ENCODE measurements around the gene OTUD7B. TPM values are rescaled to one million over a fixed set of nuclear protein-coding genes. Genes with fewer than 3 reads are reported as not detected.

OTUD7B gene
- total and polyA plus RNA-seq, 2 of the 8 experiments (the other 6 are each of a cell fraction or from before 2014, with no cell fraction given), result 4.2 to 21.5 TPM

GRCh38 chr1:149914545-149914944 is 96.0 kb downstream of the OTUD7B start:
- Histone ChIP-seq H2BK15ac (ENCODE audit: low read length) (no peak overlapping the region), H3K4me3 (ENCODE audit: extremely low read depth in 1 of 4, insufficient read depth in 2 of 4, low read depth in 3 of 4, low read length in 4 of 4) (no peak overlapping the region), H3K4ac (replicated peaks; ENCODE audit: insufficient read length, low read depth, low read length) (no peak overlapping the region), H4K8ac (ENCODE audit: extremely low read depth, insufficient read depth, low read length) (no peak overlapping the region), H3K9ac (replicated peaks in 1 of 4; ENCODE audit: extremely low read depth in 1 of 4, low read depth in 3 of 4, low read length in 3 of 4) (no peak overlapping the region), H2AK5ac (ENCODE audit: low read depth, low read length) (no peak overlapping the region), H3K23me2 (ENCODE audit: low read depth, low read length) (peaks cover 10% of the 10 kb centered on the region; the same call in 1 of the 2 replicates), H3K27me3 (replicated peaks in 1 of 4; ENCODE audit: control insufficient read depth in 3 of 4, extremely low read depth in 1 of 4, insufficient read depth in 3 of 4, low read length in 3 of 4) (no peaks in the 10 kb centered on the region), H4K5ac (ENCODE audit: insufficient read length, low read depth, low read length) (no peak overlapping the region), H3K9me3 (ENCODE audit: insufficient read depth in 2 of 2, low read depth in 1 of 2, low read length in 1 of 2) (no peaks in the 10 kb centered on the region), H3K79me1 (ENCODE audit: low read depth, low read length) (peaks cover 15% of the 10 kb centered on the region), H3K36me3 (ENCODE audit: control insufficient read depth in 2 of 4, insufficient read depth in 4 of 4, low read length in 3 of 4) (peaks cover 4 to 27% (median 10%) of the 10 kb centered on the region in 4 experiments; a peak in 5 of 8 replicates), H2BK120ac (replicated peaks; ENCODE audit: low read depth, low read length) (no peak overlapping the region), H3K27ac (ENCODE audit: low read depth, low read length) (no peak overlapping the region), H3K14ac (ENCODE audit: insufficient read length) (no peak overlapping the region), H3K23ac (ENCODE audit: insufficient read length) (no peak overlapping the region), H4K91ac (replicated peaks; ENCODE audit: insufficient read length, low read length) (no peak overlapping the region), H2BK12ac (ENCODE audit: low read depth, low read length) (no peak overlapping the region), H2BK5ac (ENCODE audit: low read depth, low read length) (no peak overlapping the region), H3K56ac (replicated peaks; ENCODE audit: insufficient read length, low read depth, low read length) (no peak overlapping the region), H3K79me2 (ENCODE audit: control insufficient read depth in 1 of 2, insufficient read depth in 2 of 2, low read length in 2 of 2) (peaks cover 0 to 12% of the 10 kb centered on the region in 2 experiments; a peak in 2 of 4 replicates), H3K4me2 (ENCODE audit: insufficient read depth in 1 of 2, low read depth in 2 of 2, low read length in 2 of 2) (no peak overlapping the region), H3K18ac (ENCODE audit: extremely low read depth, low read length) (no peak overlapping the region), H2AFZ (ENCODE audit: low read length) (no peak overlapping the region), H2BK20ac (ENCODE audit: low read length) (no peak overlapping the region), H3K4me1 (replicated peaks in 1 of 4; ENCODE audit: control insufficient read depth in 3 of 4, insufficient read depth in 4 of 4, low read length in 3 of 4) (peaks cover 4 to 19% (median 11%) of the 10 kb centered on the region in 4 experiments), H4K20me1 (replicated peaks in 1 of 2; ENCODE audit: control insufficient read depth in 1 of 2, insufficient read depth in 2 of 2, low read length in 2 of 2) (peaks cover 0 to 2% of the 10 kb centered on the region in 2 experiments)
- ChIA-PET POLR2A (ENCODE audit: partially characterized antibody) (interaction anchor here (1.1 to 3.8 kb wide), 3 partner anchors 12 to 249 kb away, joined by 3 to 30 read pairs (median 14); a partner anchor contains a TSS), CTCF (ENCODE audit: partially characterized antibody) (interaction anchor here (0.6 to 1.2 kb wide), 2 partner anchors 9 to 11 kb away, joined by 3 to 4 read pairs; no protein-coding TSS in a partner anchor)
- TF ChIP-seq SRF (IDR thresholded peaks at IDR 0.05; ENCODE audit: low read depth, low read length), result no peak
- TF ChIP-seq CBX8 (IDR thresholded peaks at IDR 0.05; ENCODE audit: borderline replicate concordance, low read depth, low read length), result no peak
- no peak for TF ChIP-seq EZH2 (IDR thresholded peaks at IDR 0.05; ENCODE audit: low read depth, low read length, severe bottlenecking)
- no peak for TF ChIP-seq PHF8 (conservative IDR thresholded peaks at IDR 0.05; ENCODE audit: low read depth, low read length)
- TF ChIP-seq JUND (IDR thresholded peaks at IDR 0.05; ENCODE audit: low read length), result no peak
- TF ChIP-seq EGR1 (IDR thresholded peaks at IDR 0.05; ENCODE audit: borderline replicate concordance, low read depth, low read length), result no peak
- no peak for TF ChIP-seq EP300 (IDR thresholded peaks at IDR 0.05; ENCODE audit: borderline replicate concordance in 1 of 2, low read depth in 2 of 2, low read length in 2 of 2)
- TF ChIP-seq ATF2 (IDR thresholded peaks at IDR 0.05; ENCODE audit: low read length), result no peak
- TF ChIP-seq SIRT6 (IDR thresholded peaks at IDR 0.05; ENCODE audit: low read length), result no peak
- DNase-seq (ENCODE audit: low read depth in 1 of 2, low spot score in 2 of 2), result no peak
- 75% methylated on average over 1 of the region's 1 CpG; no CpG with 5 or more reads in 1 of the 2 experiments for WGBS, 2 experiments (ENCODE audit: extremely low coverage in 1 of 2, insufficient coverage in 1 of 2, insufficient read length in 1 of 2, insufficient replicate concordance in 2 of 2, low coverage in 1 of 2, low lambda C conversion rate in 2 of 2, missing lambda C conversion rate in 1 of 2)
- no peak for FAIRE-seq

All from H1 (cell line).